ENCODE measurements around the gene ZBTB49. TPM values are rescaled to one million over a fixed set of nuclear protein-coding genes. Genes with fewer than 3 reads are reported as not detected.

Gene ZBTB49
- total and polyA plus RNA-seq, 9 donors = 5.5 to 13.4 (median 8.3) TPM

DNA sequence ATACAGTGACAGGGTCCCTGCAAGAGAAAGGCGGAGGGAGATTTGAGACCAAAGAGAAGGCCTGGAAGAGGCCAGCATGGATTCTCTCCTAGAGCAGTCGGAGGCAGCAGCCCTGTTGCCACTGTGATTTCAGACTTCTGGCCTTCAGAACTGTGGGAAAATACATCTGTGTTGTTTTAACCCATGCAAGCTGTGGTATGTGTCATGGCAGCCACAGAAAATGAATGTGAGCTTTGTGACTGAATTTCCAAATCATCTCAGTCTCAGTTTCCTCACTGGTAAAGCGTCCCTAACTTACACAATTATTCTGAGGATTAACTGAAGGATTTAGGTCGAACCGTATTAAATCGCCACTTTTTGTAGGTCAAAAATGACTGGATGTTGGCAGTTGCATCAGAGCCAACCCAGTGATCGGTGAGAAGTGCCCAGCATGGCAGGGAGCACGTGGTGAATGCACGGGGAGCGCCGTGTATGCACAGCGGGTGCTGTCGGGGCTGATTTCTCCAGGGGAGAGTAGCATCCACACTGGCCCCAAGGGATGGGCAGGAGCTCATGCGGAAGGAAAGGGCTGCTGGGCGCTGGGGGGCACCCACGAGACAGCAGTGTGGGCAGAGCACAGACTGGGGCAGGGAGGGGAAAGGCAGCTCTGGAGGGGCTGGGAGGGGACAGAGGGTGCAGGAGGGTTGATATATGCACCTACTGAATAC lies 73.1 kb downstream of the ZBTB49 start:
- no peaks in the 10 kb centered on the region for H3K27me3 ChIP-seq
- DNase-seq = no peak
- no peaks in the 10 kb centered on the region for H3K4me1 ChIP-seq (ENCODE audit: insufficient read depth)
- WGBS, 3 donors = 84 to 88% (median 86%) methylated on average over 16 of the region's 16 CpGs
- no peaks in the 10 kb centered on the region for H3K36me3 ChIP-seq
- H3K9me3 ChIP-seq = no peaks in the 10 kb centered on the region
- intact Hi-C loops (cut with DNase I) = no loop called here
- TF ChIP-seq, protein P1, sequence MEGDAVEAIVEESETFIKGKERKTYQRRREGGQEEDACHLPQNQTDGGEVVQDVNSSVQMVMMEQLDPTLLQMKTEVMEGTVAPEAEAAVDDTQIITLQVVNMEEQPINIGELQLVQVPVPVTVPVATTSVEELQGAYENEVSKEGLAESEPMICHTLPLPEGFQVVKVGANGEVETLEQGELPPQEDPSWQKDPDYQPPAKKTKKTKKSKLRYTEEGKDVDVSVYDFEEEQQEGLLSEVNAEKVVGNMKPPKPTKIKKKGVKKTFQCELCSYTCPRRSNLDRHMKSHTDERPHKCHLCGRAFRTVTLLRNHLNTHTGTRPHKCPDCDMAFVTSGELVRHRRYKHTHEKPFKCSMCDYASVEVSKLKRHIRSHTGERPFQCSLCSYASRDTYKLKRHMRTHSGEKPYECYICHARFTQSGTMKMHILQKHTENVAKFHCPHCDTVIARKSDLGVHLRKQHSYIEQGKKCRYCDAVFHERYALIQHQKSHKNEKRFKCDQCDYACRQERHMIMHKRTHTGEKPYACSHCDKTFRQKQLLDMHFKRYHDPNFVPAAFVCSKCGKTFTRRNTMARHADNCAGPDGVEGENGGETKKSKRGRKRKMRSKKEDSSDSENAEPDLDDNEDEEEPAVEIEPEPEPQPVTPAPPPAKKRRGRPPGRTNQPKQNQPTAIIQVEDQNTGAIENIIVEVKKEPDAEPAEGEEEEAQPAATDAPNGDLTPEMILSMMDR (IDR thresholded peaks at IDR 0.05) = no peak
- TF ChIP-seq EP300 (IDR thresholded peaks at IDR 0.05) (no peak), POLR2A (IDR thresholded peaks at IDR 0.05) (no peak)
- H3K27ac ChIP-seq = no peak overlapping the region
- H3K4me3 ChIP-seq = no peak overlapping the region

DNA sequence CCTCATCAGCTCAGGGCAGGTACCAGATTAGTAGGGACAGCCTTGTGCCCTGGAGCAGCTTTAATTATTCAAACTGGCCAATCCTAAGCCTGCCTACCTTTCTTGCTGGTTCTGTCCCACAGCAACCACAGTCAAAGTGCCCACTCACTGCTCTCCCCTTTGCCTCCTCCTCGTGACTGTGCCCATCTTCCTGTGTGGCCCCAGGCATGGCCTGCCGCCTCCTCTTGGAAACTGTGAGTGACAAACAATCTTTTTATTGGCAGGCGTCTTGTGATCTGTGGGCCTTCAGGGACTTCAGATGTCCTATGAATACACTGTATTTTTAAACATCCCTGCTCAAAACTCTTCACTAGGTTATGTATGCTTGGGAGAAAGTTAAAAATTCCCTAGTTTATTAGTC lies 74.0 kb downstream of the ZBTB49 start:
- no peaks in the 10 kb centered on the region for H3K4me1 ChIP-seq (ENCODE audit: insufficient read depth)
- TF ChIP-seq POLR2A (IDR thresholded peaks at IDR 0.05) (no peak), EP300 (IDR thresholded peaks at IDR 0.05) (no peak)
- TF ChIP-seq, protein P1 (IDR thresholded peaks at IDR 0.05) = no peak
- no peak overlapping the region for H3K4me3 ChIP-seq
- DNase-seq = no peak
- 89 to 97% (median 91%) methylated on average over 3 of the region's 3 CpGs for WGBS, 3 donors
- H3K27me3 ChIP-seq = no peaks in the 10 kb centered on the region
- no peaks in the 10 kb centered on the region for H3K36me3 ChIP-seq
- intact Hi-C loops (cut with DNase I) = no loop called here
- no peak overlapping the region for H3K27ac ChIP-seq
- H3K9me3 ChIP-seq = no peaks in the 10 kb centered on the region

- Histone ChIP-seq H3K9me3 (no peaks in the 10 kb centered on the region), H3K4me1 (ENCODE audit: insufficient read depth) (no peaks in the 10 kb centered on the region), H3K27ac (no peak overlapping the region), H3K4me3 (no peak overlapping the region), H3K36me3 (no peaks in the 10 kb centered on the region), H3K27me3 (no peaks in the 10 kb centered on the region)
- no peak for DNase-seq
- 74 to 83% (median 80%) methylated on average over 9 of the region's 9 CpGs for WGBS, 3 donors
- no peak for TF ChIP-seq EP300 (IDR thresholded peaks at IDR 0.05)
- TF ChIP-seq, protein P1 (IDR thresholded peaks at IDR 0.05) = no peak
- no peak for TF ChIP-seq POLR2A (IDR thresholded peaks at IDR 0.05)
- intact Hi-C loops (cut with DNase I) = no loop called here
These were observed 74.6 kb downstream of the ZBTB49 start for GRCh38 chr4:4364486-4365208.

DNA sequence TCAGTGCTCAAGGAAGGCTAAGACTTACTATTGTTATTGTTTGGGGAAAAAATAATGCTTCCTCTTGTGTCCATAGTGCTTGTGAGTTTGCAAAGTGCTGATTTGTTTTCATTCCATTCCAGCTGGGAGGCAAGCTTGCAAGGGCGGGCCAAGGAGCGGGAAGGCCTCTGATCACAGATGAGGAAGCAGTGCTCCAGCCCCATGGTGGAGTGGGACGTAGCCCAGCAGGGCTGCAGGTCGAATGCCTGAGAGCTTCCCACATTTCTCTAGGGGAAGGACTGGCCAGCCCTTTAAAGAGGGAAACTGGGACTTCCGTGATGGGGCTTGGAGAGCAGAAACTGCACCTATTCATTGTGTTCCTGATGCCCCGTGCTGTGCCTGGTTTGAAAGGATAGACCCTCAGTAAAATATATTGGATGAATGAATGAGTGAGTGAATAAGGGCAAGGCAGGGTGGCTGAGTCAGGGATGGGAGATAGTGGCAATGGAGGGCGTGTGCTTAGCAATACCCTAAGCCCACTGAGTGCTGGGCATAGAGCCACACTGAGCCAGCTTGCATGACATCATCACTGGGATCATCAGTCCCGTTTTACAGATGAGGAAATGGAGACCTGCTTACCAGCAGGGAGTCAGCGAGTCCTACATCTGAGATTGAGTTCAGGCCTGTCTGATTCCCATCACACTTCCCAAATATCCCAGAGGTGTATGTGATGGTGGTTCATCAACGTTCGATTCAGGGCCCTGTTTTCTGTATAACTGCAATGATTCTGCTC lies 78.9 kb downstream of the ZBTB49 start:
- H3K36me3 ChIP-seq = no peaks in the 10 kb centered on the region
- intact Hi-C loops (cut with DNase I) = no loop called here
- no peak overlapping the region for H3K4me3 ChIP-seq
- peak in 3 of 5 donors; percentile 53 to 79 (median 72) for DNase-seq
- no peaks in the 10 kb centered on the region for H3K27me3 ChIP-seq
- H3K27ac ChIP-seq = no peak overlapping the region
- TF ChIP-seq, protein P1 (IDR thresholded peaks at IDR 0.05) = no peak
- H3K4me1 ChIP-seq (ENCODE audit: insufficient read depth) = no peaks in the 10 kb centered on the region
- no peaks in the 10 kb centered on the region for H3K9me3 ChIP-seq
- 38 to 53% (median 40%) methylated on average over 11 of the region's 11 CpGs for WGBS, 3 donors

Other genes starting within 250 kb of the ZBTB49 start
- not detected for gene OTOP1, start 63.3 kb upstream of the ZBTB49 start, total RNA-seq
- gene OTOP1, start 63.3 kb upstream of the ZBTB49 start, polyA plus RNA-seq = not detected
- gene TMEM128, start 42.0 kb upstream of the ZBTB49 start, total RNA-seq = 10 to 100 TPM; 19.0 to 33.8 (median 27.4) TPM
- 10 to 100 TPM; 28.0 to 41.7 TPM for gene TMEM128, start 42.0 kb upstream of the ZBTB49 start, polyA plus RNA-seq
- gene LYAR, start 97 bp upstream of the ZBTB49 start, total RNA-seq = 10 to 100 TPM in 6 of 7 donors, 1 to 10 TPM in 1; 9.9 to 17.1 (median 13.1) TPM
- gene LYAR, start 97 bp upstream of the ZBTB49 start, polyA plus RNA-seq = 10 to 100 TPM; 11.6 to 21.8 TPM
- gene NSG1, start 96.9 kb downstream of the ZBTB49 start, total RNA-seq = 100 to 1,000 TPM in 1 of 7 donors, 10 to 100 TPM in 5, 1 to 10 TPM in 1; 9.9 to 103 (median 39.6) TPM
- gene NSG1, start 96.9 kb downstream of the ZBTB49 start, polyA plus RNA-seq = 10 to 100 TPM; 38.3 to 81.9 TPM

Data from ovary (tissue), 9 donors.